Measurements from ENCODE around the gene CHFR.

DNA sequence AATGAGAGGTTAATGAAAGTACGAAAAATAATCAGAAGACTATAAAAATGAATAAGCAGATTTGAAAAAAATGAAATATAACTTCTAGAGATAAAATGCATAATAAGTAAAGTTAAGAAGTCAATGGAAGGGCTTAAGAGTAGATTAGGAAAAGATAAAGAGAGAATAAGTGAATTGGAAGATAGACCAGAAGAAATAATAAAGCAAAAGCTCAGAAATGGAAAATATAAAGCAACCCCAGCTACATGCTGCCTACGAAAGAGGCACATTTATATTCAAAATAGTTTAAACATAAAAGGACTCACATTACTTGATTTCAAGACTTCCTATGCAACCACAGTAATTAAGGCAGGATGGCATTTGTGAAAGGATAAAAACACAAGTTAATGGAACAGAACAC lies 48.8 kb upstream of the CHFR start:
- TF ChIP-seq, protein P1, sequence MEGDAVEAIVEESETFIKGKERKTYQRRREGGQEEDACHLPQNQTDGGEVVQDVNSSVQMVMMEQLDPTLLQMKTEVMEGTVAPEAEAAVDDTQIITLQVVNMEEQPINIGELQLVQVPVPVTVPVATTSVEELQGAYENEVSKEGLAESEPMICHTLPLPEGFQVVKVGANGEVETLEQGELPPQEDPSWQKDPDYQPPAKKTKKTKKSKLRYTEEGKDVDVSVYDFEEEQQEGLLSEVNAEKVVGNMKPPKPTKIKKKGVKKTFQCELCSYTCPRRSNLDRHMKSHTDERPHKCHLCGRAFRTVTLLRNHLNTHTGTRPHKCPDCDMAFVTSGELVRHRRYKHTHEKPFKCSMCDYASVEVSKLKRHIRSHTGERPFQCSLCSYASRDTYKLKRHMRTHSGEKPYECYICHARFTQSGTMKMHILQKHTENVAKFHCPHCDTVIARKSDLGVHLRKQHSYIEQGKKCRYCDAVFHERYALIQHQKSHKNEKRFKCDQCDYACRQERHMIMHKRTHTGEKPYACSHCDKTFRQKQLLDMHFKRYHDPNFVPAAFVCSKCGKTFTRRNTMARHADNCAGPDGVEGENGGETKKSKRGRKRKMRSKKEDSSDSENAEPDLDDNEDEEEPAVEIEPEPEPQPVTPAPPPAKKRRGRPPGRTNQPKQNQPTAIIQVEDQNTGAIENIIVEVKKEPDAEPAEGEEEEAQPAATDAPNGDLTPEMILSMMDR (conservative IDR thresholded peaks at IDR 0.05; ENCODE audit: low read length): no peak
- no peak for TF ChIP-seq EZH2phosphoT487 (IDR thresholded peaks at IDR 0.05; ENCODE audit: borderline replicate concordance)

All from Loucy (cell line).